IMR-90 (cell line): Measurements from ENCODE around the gene BTBD10. TPM values are rescaled to one million over a fixed set of nuclear protein-coding genes. Genes with fewer than 3 reads are reported as not detected.

Source experiments
- ATAC-seq: fragments of 200-7000 bp; cut with Tn5 transposase; 2 replicates; pipeline ENCODE4 v1.9.1; 2020; ENCODE audit warnings: low read depth, mild to moderate bottlenecking, moderate library complexity
- BruUV-seq: library from RNA; stranded (reverse); fragments of 400-500 nt; replicated peaks from 2 replicates; lab custom pipeline; 2021; lab: Mats Ljungman, UMichigan
- CTCF ChIA-PET: fragments of 300-600 bp; formaldehyde crosslinking; extraction: SDS; loops from one replicate; lab custom pipeline; 2021; ENCODE audit warnings: antibody characterized with exemption; lab: Yijun Ruan, JAX
- POLR2A ChIA-PET: fragments of 300-600 bp; sonication (Branson Sonifier 250); formaldehyde crosslinking; loops from one replicate; lab custom pipeline; 2022; ENCODE audit warnings: antibody characterized with exemption; ENCODE audit not compliant: unreplicated experiment; lab: Charles Lee
- DNase-seq: peaks from one replicate; pipeline ENCODE4 v3.0.0; 2013
- H2AFZ ChIP-seq: replicated peaks from 2 replicates; pipeline ENCODE3; 2013; ENCODE audit warnings: low read length, mild to moderate bottlenecking; ENCODE audit not compliant: poor library complexity
- H2AK5ac ChIP-seq: 2 replicates; pipeline ENCODE4 v1.6.1; 2013; ENCODE audit warnings: low read depth, low read length, inconsistent platforms
- H2AK9ac ChIP-seq: replicated peaks from 2 replicates; pipeline ENCODE3; 2013; ENCODE audit warnings: mild to moderate bottlenecking, low read depth, low read length, moderate library complexity; ENCODE audit not compliant: poor library complexity
- H2BK120ac ChIP-seq: 2 replicates; pipeline ENCODE4 v1.6.1; 2013; ENCODE audit warnings: low read depth, low read length, inconsistent platforms
- H2BK15ac ChIP-seq: 3 replicates; pipeline ENCODE4 v1.6.1; 2013; ENCODE audit warnings: low read depth, low read length, inconsistent platforms
- H2BK20ac ChIP-seq: 2 replicates; pipeline ENCODE4 v1.6.1; 2013; ENCODE audit warnings: low read depth, mild to moderate bottlenecking, inconsistent platforms, low read length, moderate library complexity
- H2BK5ac ChIP-seq: 2 replicates; pipeline ENCODE4 v1.6.1; 2013; ENCODE audit warnings: mild to moderate bottlenecking, low read depth, low read length, inconsistent platforms; ENCODE audit not compliant: poor library complexity, severe bottlenecking
- H3K14ac ChIP-seq: replicated peaks from 2 replicates; pipeline ENCODE4 v1.6.1; 2013; ENCODE audit warnings: low read depth, low read length, inconsistent platforms
- H3K18ac ChIP-seq: 2 replicates; pipeline ENCODE4 v1.6.1; 2013; ENCODE audit warnings: low read depth, low read length, control low read depth
- H3K23ac ChIP-seq: 2 replicates; pipeline ENCODE4 v1.6.1; 2013; ENCODE audit warnings: low read depth, low read length, inconsistent platforms
- H3K27ac ChIP-seq: 2 replicates; pipeline ENCODE4 v1.5.1; 2013; ENCODE audit warnings: mild to moderate bottlenecking, control low read depth, low read length; ENCODE audit not compliant: insufficient read depth
- H3K27me3 ChIP-seq: 2 replicates; pipeline ENCODE4 v1.6.1; 2013; ENCODE audit warnings: low read length; ENCODE audit not compliant: control insufficient read depth, insufficient read depth
- H3K36me3 ChIP-seq: 2 replicates; pipeline ENCODE4 v1.6.1; 2013; ENCODE audit warnings: low read length, mixed read lengths; ENCODE audit not compliant: control insufficient read depth, insufficient read depth
- H3K4ac ChIP-seq: 2 replicates; pipeline ENCODE4 v1.6.1; 2013; ENCODE audit warnings: low read depth, low read length, inconsistent platforms
- H3K4me1 ChIP-seq: 2 replicates; pipeline ENCODE4 v1.6.1; 2013; ENCODE audit warnings: low read length, mixed read lengths; ENCODE audit not compliant: control insufficient read depth, insufficient read depth
- H3K4me2 ChIP-seq: 2 replicates; pipeline ENCODE4 v1.6.1; 2013; ENCODE audit warnings: low read depth, mild to moderate bottlenecking, control low read depth, low read length, moderate library complexity
- H3K4me3 ChIP-seq: 2 replicates; pipeline ENCODE4 v1.5.1; 2013; ENCODE audit warnings: low read depth, mild to moderate bottlenecking, control low read depth, low read length, moderate library complexity; ENCODE audit not compliant: insufficient read depth
- H3K56ac ChIP-seq: 2 replicates; pipeline ENCODE4 v1.6.1; 2013; ENCODE audit warnings: low read length, inconsistent platforms; ENCODE audit not compliant: insufficient read depth; ENCODE audit errors: extremely low read depth
- H3K79me1 ChIP-seq, 2 experiments: 2 replicates each; pipeline ENCODE4 v1.6.1; 2013; ENCODE audit warnings: low read length in 2 of 2, inconsistent platforms in 1 of 2, low read depth in 1 of 2
- H3K9ac ChIP-seq: 2 replicates; pipeline ENCODE4 v1.6.1; 2013; ENCODE audit warnings: low read depth, low read length, control low read depth
- H3K9me1 ChIP-seq: 2 replicates; pipeline ENCODE4 v1.6.1; 2013; ENCODE audit warnings: low read length, inconsistent platforms; ENCODE audit not compliant: insufficient read depth
- H3K9me3 ChIP-seq: 2 replicates; pipeline ENCODE4 v1.6.1; 2013; ENCODE audit warnings: low read length; ENCODE audit not compliant: control insufficient read depth, insufficient read depth
- H4K20me1 ChIP-seq: 2 replicates; pipeline ENCODE4 v1.6.1; 2013; ENCODE audit warnings: low read length, inconsistent platforms; ENCODE audit not compliant: insufficient read depth
- H4K5ac ChIP-seq: 2 replicates; pipeline ENCODE4 v1.6.1; 2013; ENCODE audit warnings: mild to moderate bottlenecking, low read depth, low read length, control low read depth
- H4K8ac ChIP-seq, 2 experiments: 2 replicates each; pipeline ENCODE4 v1.6.1; 2013; ENCODE audit warnings: low read depth in 2 of 2, low read length in 2 of 2, control low read depth in 1 of 2, inconsistent platforms in 1 of 2
- H4K91ac ChIP-seq: 2 replicates; pipeline ENCODE4 v1.6.1; 2013; ENCODE audit warnings: low read depth, low read length, inconsistent platforms; ENCODE audit not compliant: insufficient read depth
- CEBPB ChIP-seq: IDR thresholded peaks from 2 replicates; pipeline ENCODE4 v1.6.1; 2012; ENCODE audit warnings: low read depth, low read length, improper control_type of control experiment
- CHD1 ChIP-seq: IDR thresholded peaks from 2 replicates; pipeline ENCODE4 v1.6.1; 2012; ENCODE audit warnings: low read depth, low read length, improper control_type of control experiment
- CTCF ChIP-seq: conservative IDR thresholded peaks from 2 replicates; pipeline ENCODE4 v1.5.1; 2012; ENCODE audit warnings: mild to moderate bottlenecking, low read depth, low read length, improper control_type of control experiment
- MAFK ChIP-seq: IDR thresholded peaks from 2 replicates; pipeline ENCODE4 v1.6.1; 2012; ENCODE audit warnings: low read depth, low read length, improper control_type of control experiment
- MXI1 ChIP-seq: IDR thresholded peaks from 2 replicates; pipeline ENCODE4 v1.6.1; 2012; ENCODE audit warnings: low read depth, mild to moderate bottlenecking, low read length, moderate library complexity, borderline replicate concordance
- NFE2L2 ChIP-seq: fragments of 150-350 bp; IDR thresholded peaks from 2 replicates; pipeline ENCODE4 v1.6.1; 2016; ENCODE audit warnings: low read depth, mild to moderate bottlenecking, low read length
- POLR2A ChIP-seq: IDR thresholded peaks from 2 replicates; pipeline ENCODE4 v1.6.1; 2012; ENCODE audit warnings: mild to moderate bottlenecking, low read depth, low read length
- RCOR1 ChIP-seq: IDR thresholded peaks from 2 replicates; pipeline ENCODE4 v1.6.1; 2012; ENCODE audit warnings: mild to moderate bottlenecking, low read length, improper control_type of control experiment; ENCODE audit not compliant: insufficient replicate concordance
- RFX5 ChIP-seq: IDR thresholded peaks from 2 replicates; pipeline ENCODE4 v1.8.0; 2012; ENCODE audit warnings: low read depth, mild to moderate bottlenecking, low read length, moderate library complexity
- WGBS, 2 experiments: methylation state at CpG; one replicate each; pipeline versions ENCODE4 v1.1.5 to v1.1.7; 2013; ENCODE audit warnings: missing lambda C conversion rate in 2 of 2; ENCODE audit not compliant: insufficient read length in 1 of 2; ENCODE audit errors: extremely low coverage in 2 of 2; 5-methylcytosine and 5-hydroxymethylcytosine counted together
- dilution Hi-C: fragments of 300-500 bp; cut with HindIII; formaldehyde crosslinking; loops from one replicate; pipeline ENCODE4 v1.14.3; 2018; ENCODE audit warnings: low sequenced_read_pairs; ENCODE audit not compliant: unreplicated experiment
- in situ Hi-C: fragments of 300-500 bp; cut with MboI; formaldehyde crosslinking; loops from 3 replicates; pipeline ENCODE4 v1.14.3; 2019; ENCODE audit warnings: low sequenced_read_pairs, inconsistent platforms, mixed read lengths
- intact Hi-C: fragments of 100-400 bp; cut with micrococcal nuclease; formaldehyde crosslinking; loops from 2 replicates; pipeline ENCODE4 v1.10.0; 2022
- polyA plus RNA-seq, 3 experiments: library from polyadenylated mRNA; depleted of rRNA; stranded (reverse); fragments of >200 nt; gene quantifications; 2 replicates each; pipeline ENCODE4 v1.2.3, GENCODE V29; 2012; ENCODE audit warnings: low replicate concordance in 1 of 3
- total RNA-seq: library from RNA; depleted of rRNA; stranded (reverse); fragments of >200 nt; gene quantifications from 2 replicates; pipeline ENCODE4 v1.2.3, GENCODE V29; 2012

BTBD10 gene
- total and polyA plus RNA-seq, 2 of the 4 experiments (the other 2 are of a cell fraction) = 32.5 to 59.9 TPM

- Histone ChIP-seq H2BK15ac (peak overlapping the region; percentile 89; the same call in 2 of the 3 replicates), H4K20me1 (no peaks in the 10 kb centered on the region), H3K79me1 (peaks cover 21 to 65% of the 10 kb centered on the region in 2 experiments; a peak in 3 of 4 replicates), H3K9me1 (peaks cover 39% of the 10 kb centered on the region), H3K27me3 (no peaks in the 10 kb centered on the region), H2BK120ac (peak overlapping the region; percentile 99), H3K4me3 (peak overlapping the region; percentile 43; the same call in 1 of the 2 replicates), H2AK5ac (peak overlapping the region; percentile 99), H4K5ac (peak overlapping the region; percentile 48), H3K9me3 (no peaks in the 10 kb centered on the region), H3K23ac (peak overlapping the region; percentile 82), H2AFZ (peak overlapping the region; percentile 59), H3K36me3 (no peaks in the 10 kb centered on the region), H3K9ac (peak overlapping the region; percentile 66; the same call in 1 of the 2 replicates), H3K56ac (peak overlapping the region; percentile 79), H3K18ac (peak overlapping the region; percentile 69), H3K14ac (peak overlapping the region; percentile 98), H3K27ac (peak overlapping the region; percentile 71), H3K4me2 (peak overlapping the region; percentile 91), H3K4me1 (peaks cover 27% of the 10 kb centered on the region), H3K4ac (peak overlapping the region; percentile 99), H4K91ac (peak overlapping the region; percentile 99), H4K8ac (peak overlapping the region; percentile 85 to 97), H2AK9ac (peak overlapping the region; percentile 94), H2BK20ac (peak overlapping the region; percentile 99), H2BK5ac (peak overlapping the region; percentile 94)
- BruUV-seq = no TSS peak
- DNase-seq (peak; percentile 69), ATAC-seq (peak; percentile 62)
- CTCF ChIA-PET = interaction anchor here (1.5 to 4.9 kb wide), 2 partner anchors 129 to 1050 kb away, joined by 3 to 39 read pairs; no protein-coding TSS in a partner anchor
- dilution Hi-C loops (no loop called here), intact Hi-C loops (loop anchor here (1.0 to 5.0 kb wide), 3 partner anchors 62 to 122 kb away; partner anchors contain the start of gene BMAL1), in situ Hi-C loops (loop anchor here (25.0 kb wide), 1 partner anchor 1026 kb away; no protein-coding TSS in a partner anchor)
- WGBS, 2 experiments = 100% methylated on average over 2 of the region's 9 CpGs; no CpG with 5 or more reads in 1 of the 2 experiments
- TF ChIP-seq POLR2A = peak; percentile 36; the same call in 1 of the 2 replicates
- TF ChIP-seq RFX5 = no peak
- TF ChIP-seq MXI1 = 0 out of 2 replicates have a peak, but pooled peaks have one; percentile 24
- peak; percentile 82 for TF ChIP-seq MAFK
- TF ChIP-seq CEBPB = no peak
- TF ChIP-seq NFE2L2 = peak; percentile 99
- TF ChIP-seq CHD1 = no peak
- no peak for TF ChIP-seq CTCF
- peak; percentile 76 for TF ChIP-seq RCOR1
- POLR2A ChIA-PET = interaction anchor here (0.5 kb wide), 1 partner anchor 207 kb away, joined by 3 read pairs; no protein-coding TSS in a partner anchor
Observed at GRCh38 chr11:13338427-13339069, 124.5 kb downstream of the BTBD10 start.
